Measurements from ENCODE around the gene HOXD9.

- TF ChIP-seq YY1 (IDR thresholded peaks at IDR 0.05; ENCODE audit: low read depth) (no peak), TAF1 (IDR thresholded peaks at IDR 0.05; ENCODE audit: low read depth) (no peak), MAX (IDR thresholded peaks at IDR 0.05) (no peak), FOXM1 (IDR thresholded peaks at IDR 0.05; ENCODE audit: borderline replicate concordance, low read depth) (no peak)
These were observed 31.7 kb upstream of the HOXD9 start for GRCh38 chr2:176090862-176091261.

Measured in Ishikawa (cell line).